Measurements from ENCODE around the gene RIN1. TPM values are rescaled to one million over a fixed set of nuclear protein-coding genes. Genes with fewer than 3 reads are reported as not detected.
A peak's percentile ranks its signal among the peaks of the same experiment; 100 is the strongest.

RIN1 gene
- total RNA-seq, 1 experiment from 2014 or later: 5.4 TPM

GRCh38 chr11:66369073-66369894, 33.0 kb upstream of the RIN1 start:
- Histone ChIP-seq H3K4me1 (ENCODE audit: insufficient read depth, low read length) (no peaks in the 10 kb centered on the region), H3K4me2 (ENCODE audit: insufficient read depth, insufficient read length, low read length) (peak overlapping the region; percentile 73), H4K8ac (replicated peaks; ENCODE audit: insufficient read length, low read depth, low read length) (no peak overlapping the region), H2BK12ac (ENCODE audit: insufficient read length, low read depth, low read length) (no peak overlapping the region), H3K9ac (ENCODE audit: extremely low read depth, insufficient read length, low read length) (no peak overlapping the region), H2AFZ (ENCODE audit: low read length) (no peak overlapping the region), H3K79me1 (ENCODE audit: insufficient read depth, low read depth, low read length, poor library complexity, severe bottlenecking) (no peaks in the 10 kb centered on the region), H3K27me3 (ENCODE audit: insufficient read depth, low read length) (no peaks in the 10 kb centered on the region), H3K14ac (ENCODE audit: insufficient read depth, low read length) (no peak overlapping the region), H3K79me2 (ENCODE audit: insufficient read depth, low read length) (no peaks in the 10 kb centered on the region; the same call in 1 of the 2 replicates), H3K56ac (ENCODE audit: insufficient read length, low read depth, low read length) (no peak overlapping the region), H3K23me2 (ENCODE audit: insufficient read length, low read depth, low read length, poor library complexity, severe bottlenecking) (peaks cover 5% of the 10 kb centered on the region), H2BK120ac (ENCODE audit: low read depth, low read length, poor library complexity, severe bottlenecking) (no peak overlapping the region), H4K20me1 (ENCODE audit: control insufficient read depth, insufficient read depth, insufficient read length) (no peaks in the 10 kb centered on the region), H3K4ac (ENCODE audit: low read depth, low read length) (no peak overlapping the region), H4K5ac (ENCODE audit: insufficient read length, low read depth, low read length) (no peak overlapping the region), H3K18ac (ENCODE audit: insufficient read length, low read depth, low read length) (no peak overlapping the region), H2BK15ac (ENCODE audit: low read depth, low read length) (no peak overlapping the region), H3K27ac (ENCODE audit: insufficient read length, low read depth, low read length) (no peak overlapping the region), H4K91ac (ENCODE audit: insufficient read length, low read depth, low read length) (no peak overlapping the region), H2BK5ac (ENCODE audit: insufficient read length, low read length) (no peak overlapping the region), H2AK5ac (ENCODE audit: insufficient read length, low read length) (no peak overlapping the region), H3T11ph (ENCODE audit: low read length) (no peak overlapping the region), H3K23ac (ENCODE audit: insufficient read length, low read depth, low read length) (no peak overlapping the region), H2BK20ac (ENCODE audit: low read depth, low read length, poor library complexity, severe bottlenecking) (no peak overlapping the region), H3K9me3 (ENCODE audit: control insufficient read depth, low read depth, low read length) (no peaks in the 10 kb centered on the region)
- no CpG with 5 or more reads among the region's 25 CpGs for WGBS (ENCODE audit: extremely low coverage, insufficient read length, low lambda C conversion rate)
- Mint-ChIP-seq H3K9me3 (no peaks in the 10 kb centered on the region), H3K4me1 (peaks cover 19 to 21% of the 10 kb centered on the region in 2 experiments), H3K4me3 (peak overlapping the region; percentile 92 to 97), H3K36me3 (ENCODE audit: insufficient read depth in 1 of 3, low read depth in 3 of 3) (peaks cover 38 to 58% (median 48%) of the 10 kb centered on the region in 3 experiments), H3K27me3 (ENCODE audit: low read depth) (no peaks in the 10 kb centered on the region; the same call in 1 of the 2 replicates), H3K27ac (peak overlapping the region; percentile 83 to 97 (median 97); a peak in 6 of 7 replicates)
- TF ChIP-seq CTCF (conservative IDR thresholded peaks at IDR 0.05): no peak
- no peak for DNase-seq

All from H9 (cell line).